GM18519 (cell line): ENCODE measurements around the gene LANCL2.
A peak's percentile ranks its signal among the peaks of the same experiment; 100 is the strongest.
"Not testable (repeated sequence)": the region's sequence is repeated elsewhere in the genome, so short reads cannot be mapped to it uniquely, and the experiment has no call there.

Experiments used
- ATAC-seq: cut with Tn5 transposase; IDR thresholded peaks from one replicate; pipeline ENCODE4 v1.9.1; 2021; ENCODE audit warnings: mild to moderate bottlenecking, moderate library complexity; ENCODE audit not compliant: unreplicated experiment, low FRiP score

Gene LANCL2

GRCh38 chr7:55400191-55400590, 35.1 kb downstream of the LANCL2 start:
- ATAC-seq = no peak

- not testable (repeated sequence) for ATAC-seq
These were observed 37.4 kb downstream of the LANCL2 start for GRCh38 chr7:55402506-55402905.

GRCh38 chr7:55405856-55406541, 40.9 kb downstream of the LANCL2 start:
- no peak for ATAC-seq

- no peak for ATAC-seq
These were observed 44.5 kb downstream of the LANCL2 start for GRCh38 chr7:55409482-55410225.

- ATAC-seq = no peak
These were observed 45.6 kb downstream of the LANCL2 start for GRCh38 chr7:55410667-55411239.

GRCh38 chr7:55411844-55412243, 46.7 kb downstream of the LANCL2 start:
- no peak for ATAC-seq

GRCh38 chr7:55413442-55413841, 48.3 kb downstream of the LANCL2 start:
- ATAC-seq = no peak

- ATAC-seq = peak; percentile 90
These were observed 50.1 kb downstream of the LANCL2 start for GRCh38 chr7:55415173-55415778.

GRCh38 chr7:55417456-55417855, 52.3 kb downstream of the LANCL2 start:
- ATAC-seq = not testable (repeated sequence)

GRCh38 chr7:55420530-55420929, 55.4 kb downstream of the LANCL2 start:
- ATAC-seq = no peak

GRCh38 chr7:55423277-55423711, 58.2 kb downstream of the LANCL2 start:
- no peak for ATAC-seq

- no peak for ATAC-seq
These were observed 58.8 kb downstream of the LANCL2 start for GRCh38 chr7:55423891-55424290.

- no peak for ATAC-seq
These were observed 60.1 kb downstream of the LANCL2 start for GRCh38 chr7:55425141-55425752.

- no peak for ATAC-seq
These were observed 61.5 kb downstream of the LANCL2 start for GRCh38 chr7:55426676-55427075.

- no peak for ATAC-seq
These were observed 62.2 kb downstream of the LANCL2 start for GRCh38 chr7:55427342-55427741.

- ATAC-seq = no peak
These were observed 62.7 kb downstream of the LANCL2 start for GRCh38 chr7:55427800-55428199.

- no peak for ATAC-seq
These were observed 64.8 kb downstream of the LANCL2 start for GRCh38 chr7:55429835-55430499.

GRCh38 chr7:55431898-55432297, 66.8 kb downstream of the LANCL2 start:
- ATAC-seq = no peak

GRCh38 chr7:55432506-55432905, 67.4 kb downstream of the LANCL2 start:
- ATAC-seq = no peak
